Activated CD4-positive, alpha-beta memory T cell treated with anti-CD3 and anti-CD28 coated beads for 36 hours (primary cell): ENCODE results near the gene TNS2. TPM values are rescaled to one million over a fixed set of nuclear protein-coding genes. Genes with fewer than 3 reads are reported as not detected.
A peak's percentile ranks its signal among the peaks of the same experiment; 100 is the strongest.
"Not testable (repeated sequence)": the region's sequence is repeated elsewhere in the genome, so short reads cannot be mapped to it uniquely, and the experiment has no call there.

Experiments used
- CTCF ChIA-PET: fragments of 350-600 bp; sonication (Branson Sonifier 250); formaldehyde crosslinking; loops from one replicate; lab custom pipeline; 2021; ENCODE audit warnings: antibody characterized with exemption, inconsistent platforms; lab: Charles Lee
- POLR2A ChIA-PET: fragments of 350-600 bp; sonication (Branson Sonifier 250); formaldehyde crosslinking; loops from one replicate; lab custom pipeline; 2021; ENCODE audit warnings: antibody characterized with exemption; lab: Charles Lee
- DNase-seq: peaks from one replicate; pipeline ENCODE4 v3.0.0-alpha.2; 2020
- H3K27ac Mint-ChIP-seq: one replicate; pipeline ENCODE4 v1.8.0; 2021; ENCODE audit warnings: mixed read lengths
- H3K27me3 Mint-ChIP-seq: one replicate; pipeline ENCODE4 v1.8.0; 2021; ENCODE audit warnings: mixed read lengths
- H3K36me3 Mint-ChIP-seq: one replicate; pipeline ENCODE4 v1.8.0; 2021; ENCODE audit warnings: mixed read lengths
- H3K4me1 Mint-ChIP-seq: one replicate; pipeline ENCODE4 v1.8.0; 2021; ENCODE audit warnings: low read depth, mixed read lengths
- H3K4me3 Mint-ChIP-seq: one replicate; pipeline ENCODE4 v1.8.0; 2021; ENCODE audit warnings: mild to moderate bottlenecking, mixed read lengths
- H3K9me3 Mint-ChIP-seq: one replicate; pipeline ENCODE4 v1.8.0; 2021; ENCODE audit warnings: mixed read lengths
- intact Hi-C: fragments of 100-400 bp; cut with micrococcal nuclease; formaldehyde crosslinking; loops from one replicate; pipeline ENCODE4 v1.15.1; 2023
- total RNA-seq, 2 experiments: library from RNA; stranded (reverse); gene quantifications; one replicate each; pipeline ENCODE4 v1.2.3, GENCODE V29; 2021

The TNS2 gene
- 1 to 10 TPM; 1.8 to 2.4 TPM for total RNA-seq

- H3K4me3 Mint-ChIP-seq, result no peak within 1 kb of the TSS
- no peaks in the 10 kb centered on the region for H3K27me3 Mint-ChIP-seq
- peak within 1 kb of the TSS; percentile 32 for H3K27ac Mint-ChIP-seq
- intact Hi-C loops, result no loop called here
- ChIA-PET CTCF (interaction anchor here (5.8 kb wide), 1 partner anchor 48 kb away, joined by 34 read pairs; the partner anchor contains the start of gene IGFBP6), POLR2A (no interaction called here)
- no peaks in the 10 kb centered on the region for H3K9me3 Mint-ChIP-seq
- no peak for DNase-seq
- no peaks in the 10 kb centered on the region for H3K36me3 Mint-ChIP-seq
- peaks cover 34% of the 10 kb centered on the region for H3K4me1 Mint-ChIP-seq
Measured at GRCh38 chr12:53049571-53050318, at the start of gene TNS2. Gene TNS2, plus strand, starts transcription at chr12:53050065. Its CDS starts 121 bp downstream, at chr12:53050186.

GRCh38 chr12:53004178-53004577 is 45.7 kb upstream of the TNS2 start:
- H3K9me3 Mint-ChIP-seq, result no peaks in the 10 kb centered on the region
- POLR2A ChIA-PET, result no interaction called here
- peaks cover 23% of the 10 kb centered on the region for H3K36me3 Mint-ChIP-seq
- no peak overlapping the region for H3K27ac Mint-ChIP-seq
- no peak overlapping the region for H3K4me3 Mint-ChIP-seq
- intact Hi-C loops, result no loop called here
- no peak for DNase-seq
- peaks cover 6% of the 10 kb centered on the region for H3K27me3 Mint-ChIP-seq
- H3K4me1 Mint-ChIP-seq, result peaks cover 30% of the 10 kb centered on the region
- CTCF ChIA-PET, result interaction anchor here (2.3 kb wide), 1 partner anchor 23 kb away, joined by 9 read pairs; no protein-coding TSS in a partner anchor

GRCh38 chr12:53004582-53004981 is 45.3 kb upstream of the TNS2 start:
- ChIA-PET CTCF (interaction anchor here (2.3 kb wide), 1 partner anchor 23 kb away, joined by 9 read pairs; no protein-coding TSS in a partner anchor), POLR2A (interaction anchor here (1.0 kb wide), 1 partner anchor 8 kb away, joined by 3 read pairs; no protein-coding TSS in a partner anchor)
- no peak overlapping the region for H3K27ac Mint-ChIP-seq
- H3K27me3 Mint-ChIP-seq, result peaks cover 4% of the 10 kb centered on the region
- no peaks in the 10 kb centered on the region for H3K9me3 Mint-ChIP-seq
- peaks cover 23% of the 10 kb centered on the region for H3K36me3 Mint-ChIP-seq
- H3K4me3 Mint-ChIP-seq, result peak overlapping the region; percentile 75
- DNase-seq, result no peak
- H3K4me1 Mint-ChIP-seq, result peaks cover 34% of the 10 kb centered on the region
- intact Hi-C loops, result no loop called here

- intact Hi-C loops, result loop anchor here (5.0 kb wide), 1 partner anchor 372 kb away; no protein-coding TSS in a partner anchor
- peaks cover 42% of the 10 kb centered on the region for H3K4me1 Mint-ChIP-seq
- POLR2A ChIA-PET, result interaction anchor here (0.6 to 2.3 kb wide), 6 partner anchors 9 to 340 kb away, joined by 3 to 6 read pairs (median 3); partner anchors contain the start of genes CSAD, SPRYD3 and ZNF740
- no peaks in the 10 kb centered on the region for H3K9me3 Mint-ChIP-seq
- DNase-seq, result peak; percentile 24
- peaks cover 29% of the 10 kb centered on the region for H3K36me3 Mint-ChIP-seq
- CTCF ChIA-PET, result interaction anchor here (0.8 to 2.3 kb wide), 6 partner anchors 24 to 935 kb away, joined by 3 to 10 read pairs (median 5); partner anchors contain the start of gene ATG101
- H3K4me3 Mint-ChIP-seq, result peak overlapping the region; percentile 98
- no peaks in the 10 kb centered on the region for H3K27me3 Mint-ChIP-seq
- H3K27ac Mint-ChIP-seq, result peak overlapping the region; percentile 98
Measured at GRCh38 chr12:53005215-53005985, 44.5 kb upstream of the TNS2 start.

GRCh38 chr12:53005986-53006809 is 43.7 kb upstream of the TNS2 start, which contains the start of gene EIF4B:
Gene EIF4B, plus strand, starts transcription at chr12:53006456. Its CDS starts 28 bp downstream, at chr12:53006484.
- CTCF ChIA-PET, result interaction anchor here (0.6 to 2.3 kb wide), 9 partner anchors 25 to 1109 kb away, joined by 3 to 10 read pairs (median 4); partner anchors contain the start of gene ATG101
- H3K27ac Mint-ChIP-seq, result peak within 1 kb of the TSS; percentile 98
- intact Hi-C loops, result loop anchor here (1.0 to 5.0 kb wide), 4 partner anchors 41 to 495 kb away; partner anchors contain the start of genes AAAS and TARBP2
- POLR2A ChIA-PET, result interaction anchor here (0.6 to 2.3 kb wide), 6 partner anchors 29 to 339 kb away, joined by 3 to 6 read pairs (median 3); partner anchors contain the start of genes CSAD, SPRYD3 and ZNF740
- H3K36me3 Mint-ChIP-seq, result peaks cover 32% of the 10 kb centered on the region
- peak within 1 kb of the TSS; percentile 98 for H3K4me3 Mint-ChIP-seq
- H3K9me3 Mint-ChIP-seq, result no peaks in the 10 kb centered on the region
- peak; percentile 100 for DNase-seq
- H3K27me3 Mint-ChIP-seq, result no peaks in the 10 kb centered on the region
- H3K4me1 Mint-ChIP-seq, result peaks cover 50% of the 10 kb centered on the region

- intact Hi-C loops, result loop anchor here (1.0 to 5.0 kb wide), 4 partner anchors 40 to 494 kb away; partner anchors contain the start of genes AAAS and TARBP2
- CTCF ChIA-PET, result interaction anchor here (0.6 to 1.4 kb wide), 6 partner anchors 39 to 1108 kb away, joined by 3 to 5 read pairs (median 4); partner anchors contain the start of gene ATG101
- Mint-ChIP-seq H3K36me3 (peaks cover 35% of the 10 kb centered on the region), H3K4me3 (peak overlapping the region; percentile 98), H3K4me1 (peaks cover 57% of the 10 kb centered on the region), H3K27ac (peak overlapping the region; percentile 98), H3K9me3 (no peaks in the 10 kb centered on the region), H3K27me3 (no peaks in the 10 kb centered on the region)
- peak; percentile 86 for DNase-seq
- POLR2A ChIA-PET, result interaction anchor here (0.8 to 2.3 kb wide), 6 partner anchors 14 to 338 kb away, joined by 3 to 6 read pairs (median 4); partner anchors contain the start of genes CSAD, SPRYD3 and ZNF740
Measured at GRCh38 chr12:53006810-53007309, 43.0 kb upstream of the TNS2 start.

- Mint-ChIP-seq H3K9me3 (no peaks in the 10 kb centered on the region), H3K27ac (peak overlapping the region; percentile 98), H3K4me3 (peak overlapping the region; percentile 98), H3K4me1 (peaks cover 60% of the 10 kb centered on the region), H3K36me3 (peaks cover 37% of the 10 kb centered on the region), H3K27me3 (no peaks in the 10 kb centered on the region)
- CTCF ChIA-PET, result interaction anchor here (0.6 to 1.5 kb wide), 5 partner anchors 31 to 95 kb away, joined by 3 to 5 read pairs (median 3); no protein-coding TSS in a partner anchor
- intact Hi-C loops, result loop anchor here (2.0 to 5.0 kb wide), 2 partner anchors 39 to 370 kb away; no protein-coding TSS in a partner anchor
- no peak for DNase-seq
- POLR2A ChIA-PET, result interaction anchor here (0.8 to 2.3 kb wide), 3 partner anchors 14 to 72 kb away, joined by 3 to 6 read pairs (median 4); partner anchors contain the start of gene SPRYD3
Measured at GRCh38 chr12:53007343-53007742, 42.5 kb upstream of the TNS2 start.

GRCh38 chr12:53008760-53009159 is 41.1 kb upstream of the TNS2 start:
- POLR2A ChIA-PET, DNase-seq, H3K27me3 Mint-ChIP-seq, H3K9me3 Mint-ChIP-seq, H3K27ac Mint-ChIP-seq: not testable (repeated sequence)
- peaks cover 43% of the 10 kb centered on the region for H3K36me3 Mint-ChIP-seq
- peak overlapping the region; percentile 98 for H3K4me3 Mint-ChIP-seq
- intact Hi-C loops, result loop anchor here (5.0 kb wide), 1 partner anchor 369 kb away; no protein-coding TSS in a partner anchor
- H3K4me1 Mint-ChIP-seq, result peaks cover 70% of the 10 kb centered on the region
- CTCF ChIA-PET, result interaction anchor here (1.5 kb wide), 1 partner anchor 45 kb away, joined by 3 read pairs; no protein-coding TSS in a partner anchor

GRCh38 chr12:53010955-53011354 is 38.9 kb upstream of the TNS2 start:
- H3K36me3 Mint-ChIP-seq, result peaks cover 52% of the 10 kb centered on the region
- H3K9me3 Mint-ChIP-seq, result no peaks in the 10 kb centered on the region
- CTCF ChIA-PET, result interaction anchor here (1.3 to 1.6 kb wide), 2 partner anchors 28 to 36 kb away, joined by 3 to 6 read pairs; no protein-coding TSS in a partner anchor
- peaks cover 77% of the 10 kb centered on the region for H3K4me1 Mint-ChIP-seq
- no peak overlapping the region for H3K27ac Mint-ChIP-seq
- no peak for DNase-seq
- intact Hi-C loops, result no loop called here
- no peak overlapping the region for H3K4me3 Mint-ChIP-seq
- H3K27me3 Mint-ChIP-seq, result no peaks in the 10 kb centered on the region
- POLR2A ChIA-PET, result no interaction called here

GRCh38 chr12:53011889-53012288 is 38.0 kb upstream of the TNS2 start:
- intact Hi-C loops, result no loop called here
- peaks cover 55% of the 10 kb centered on the region for H3K36me3 Mint-ChIP-seq
- H3K27ac Mint-ChIP-seq, result peak overlapping the region; percentile 61
- no peaks in the 10 kb centered on the region for H3K27me3 Mint-ChIP-seq
- H3K4me1 Mint-ChIP-seq, result peaks cover 79% of the 10 kb centered on the region
- H3K4me3 Mint-ChIP-seq, result no peak overlapping the region
- no peaks in the 10 kb centered on the region for H3K9me3 Mint-ChIP-seq
- POLR2A ChIA-PET, result no interaction called here
- CTCF ChIA-PET, result no interaction called here
- no peak for DNase-seq
